GM21723 (cell line): ENCODE results near the gene SPOP.

Experiments used
- ATAC-seq: cut with Tn5 transposase; IDR thresholded peaks from one replicate; pipeline ENCODE4 v1.9.1; 2021; ENCODE audit warnings: mild to moderate bottlenecking, moderate library complexity; ENCODE audit not compliant: unreplicated experiment

SPOP gene

GRCh38 chr17:49618028-49618611 lies 59.8 kb downstream of the SPOP start:
- ATAC-seq, result no peak

- ATAC-seq, result no peak
Observed at GRCh38 chr17:49616601-49617131, 61.2 kb downstream of the SPOP start.

GRCh38 chr17:49616086-49616485 lies 61.8 kb downstream of the SPOP start:
- no peak for ATAC-seq

- ATAC-seq, result no peak
Observed at GRCh38 chr17:49613182-49613800, 64.6 kb downstream of the SPOP start.

- no peak for ATAC-seq
Observed at GRCh38 chr17:49612726-49613125, 65.2 kb downstream of the SPOP start.

GRCh38 chr17:49610883-49611584 lies 66.9 kb downstream of the SPOP start:
- ATAC-seq, result no peak

GRCh38 chr17:49604314-49604869 lies 73.5 kb downstream of the SPOP start:
- no peak for ATAC-seq

GRCh38 chr17:49603720-49604119 lies 74.2 kb downstream of the SPOP start:
- no peak for ATAC-seq

- no peak for ATAC-seq
Observed at GRCh38 chr17:49603238-49603637, 74.7 kb downstream of the SPOP start.

GRCh38 chr17:49602783-49603182 lies 75.1 kb downstream of the SPOP start:
- ATAC-seq, result no peak

GRCh38 chr17:49600949-49601348 lies 76.9 kb downstream of the SPOP start:
- no peak for ATAC-seq

GRCh38 chr17:49598918-49599317 lies 79.0 kb downstream of the SPOP start:
- no peak for ATAC-seq

- no peak for ATAC-seq
Observed at GRCh38 chr17:49597928-49598655, 79.8 kb downstream of the SPOP start.

- ATAC-seq, result no peak
Observed at GRCh38 chr17:49597436-49597835, 80.5 kb downstream of the SPOP start.

GRCh38 chr17:49596613-49597244 lies 81.2 kb downstream of the SPOP start:
- no peak for ATAC-seq

GRCh38 chr17:49595980-49596379 lies 81.9 kb downstream of the SPOP start:
- no peak for ATAC-seq

GRCh38 chr17:49595328-49595727 lies 82.6 kb downstream of the SPOP start:
- no peak for ATAC-seq

GRCh38 chr17:49592263-49592662 lies 85.6 kb downstream of the SPOP start:
- ATAC-seq, result no peak

GRCh38 chr17:49590874-49591273 lies 87.0 kb downstream of the SPOP start:
- ATAC-seq, result no peak

- no peak for ATAC-seq
Observed at GRCh38 chr17:49589577-49589927, 88.3 kb downstream of the SPOP start.
